ENCODE measurements around the gene RETSAT.
"Not testable (repeated sequence)": the region's sequence is repeated elsewhere in the genome, so short reads cannot be mapped to it uniquely, and the experiment has no call there.

GRCh38 chr2:85323988-85324367, 30.4 kb downstream of the RETSAT start:
- TF ChIP-seq CTCF (IDR thresholded peaks at IDR 0.05; ENCODE audit: low read depth, low read length); EZH2phosphoT487 (IDR thresholded peaks at IDR 0.05; ENCODE audit: low read depth): not testable (repeated sequence)

Data from OCI-LY3 (cell line).